Measurements from ENCODE around the gene GMDS. TPM values are rescaled to one million over a fixed set of nuclear protein-coding genes. Genes with fewer than 3 reads are reported as not detected.

GMDS gene
- total and polyA plus RNA-seq, 2 of the 8 experiments (the other 6 are each of a cell fraction or from before 2014, with no cell fraction given) = 16.8 to 50.0 TPM

DNA sequence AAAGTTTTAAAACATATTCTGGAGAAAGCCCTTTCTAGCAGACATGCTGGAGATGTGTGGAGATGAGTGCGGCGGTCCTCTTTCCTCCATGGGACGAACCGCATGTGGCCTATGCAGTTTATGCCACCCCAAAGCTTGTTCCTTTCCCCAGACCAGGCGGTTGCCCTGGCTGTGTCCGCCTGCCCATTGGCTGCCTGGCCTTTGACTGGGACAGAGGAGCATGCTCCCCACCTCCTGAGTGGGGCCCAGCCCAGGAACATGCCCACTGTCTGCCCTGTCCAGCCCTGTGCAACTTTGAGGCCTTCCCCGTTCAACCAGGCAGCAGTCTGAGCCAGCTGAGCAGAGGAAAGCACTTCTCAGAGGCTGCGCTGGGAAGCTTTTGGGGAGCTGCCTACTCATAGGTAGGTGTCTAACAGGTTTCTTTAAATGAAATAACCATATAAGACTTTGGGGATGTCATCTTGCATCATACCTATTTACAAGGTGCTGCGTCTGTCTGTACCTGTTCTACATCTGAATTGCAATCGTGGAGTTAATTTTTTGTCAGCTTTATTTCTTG lies 615.1 kb downstream of the GMDS start (continued):
- TF ChIP-seq POLR2AphosphoS5 (IDR thresholded peaks at IDR 0.05; ENCODE audit: low read depth, low read length) = no peak
